Activated naive CD4-positive, alpha-beta T cell treated with anti-CD3 and anti-CD28 coated beads, Interleukin-2, amount 50 U/mL, for 72 hours (primary cell): Measurements from ENCODE around the gene OPCML. TPM values are rescaled to one million over a fixed set of nuclear protein-coding genes. Genes with fewer than 3 reads are reported as not detected.

Experiments used
- ATAC-seq, 2 donors: fragments of 150-1000 bp; cut with Tn5 transposase; 2 replicates each; pipeline ENCODE4 v1.10.0; 2021; ENCODE audit warnings: mild to moderate bottlenecking in 2 of 2, moderate library complexity in 2 of 2
- DNase-seq, 2 donors: peaks; one replicate each; pipeline ENCODE4 v3.0.0; 2021 to 2022; ENCODE audit warnings: low spot score in 2 of 2
- H3K27ac Mint-ChIP-seq, 2 donors: one replicate each; pipeline ENCODE4 v1.8.0; 2022; ENCODE audit warnings: mild to moderate bottlenecking in 2 of 2, mixed read lengths in 2 of 2
- H3K36me3 Mint-ChIP-seq, 2 donors: one replicate each; pipeline ENCODE4 v1.8.0; 2022; ENCODE audit warnings: mixed read lengths in 2 of 2
- H3K9me3 Mint-ChIP-seq, 2 donors: one replicate each; pipeline ENCODE4 v1.8.0; 2022; ENCODE audit warnings: mixed read lengths in 2 of 2
- total RNA-seq, 2 donors: library from RNA; stranded (reverse); gene quantifications; one replicate each; pipeline ENCODE4 v1.2.3, GENCODE V29; 2022

Gene OPCML
- total RNA-seq, 2 donors from 2014 or later = not detected

DNA sequence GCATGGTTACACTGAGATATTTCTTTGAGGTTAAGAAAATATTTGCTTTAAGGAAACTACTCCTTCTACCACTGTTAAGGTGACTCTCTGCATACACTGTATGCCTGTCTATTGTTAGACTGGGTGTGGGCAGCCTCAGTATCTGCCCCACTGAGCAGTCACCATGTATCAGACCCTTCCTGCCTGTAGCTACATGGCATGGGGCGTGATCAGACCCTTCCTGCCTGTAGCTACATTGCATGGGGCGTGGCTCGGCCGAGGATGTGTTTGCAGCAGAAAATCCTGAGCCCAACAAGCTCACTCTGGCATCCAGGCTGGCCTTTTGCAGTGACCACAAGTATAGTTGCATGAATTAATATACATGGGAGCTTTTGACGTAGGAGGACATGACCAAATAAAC lies 669.4 kb downstream of the OPCML start:
- Mint-ChIP-seq H3K9me3 (no peaks in the 10 kb centered on the region), H3K27ac (no peak overlapping the region), H3K36me3 (peaks cover 0 to 5% of the 10 kb centered on the region in 2 donors)
- DNase-seq (no peak), ATAC-seq (no peak)

DNA sequence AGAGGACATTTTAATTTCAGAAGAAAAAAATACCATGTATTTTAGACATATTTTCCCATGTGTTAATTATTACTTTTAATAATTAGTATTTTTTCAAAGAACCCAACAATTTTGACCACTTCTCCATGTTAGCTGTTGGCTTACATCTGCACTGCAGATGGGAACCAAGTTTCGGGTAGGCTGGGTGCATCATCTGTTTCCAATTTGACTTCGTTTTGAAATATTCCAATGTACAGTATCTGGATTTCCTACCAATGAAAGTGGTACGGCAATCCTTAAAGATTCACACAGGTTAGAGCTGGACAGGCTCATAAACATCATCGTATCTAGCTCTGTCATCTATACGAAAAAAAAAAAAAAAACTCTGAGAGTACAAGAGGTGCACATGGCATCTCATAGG lies 670.2 kb downstream of the OPCML start:
- no peak for ATAC-seq
- Mint-ChIP-seq H3K27ac (no peak overlapping the region), H3K36me3 (peaks cover 0 to 5% of the 10 kb centered on the region in 2 donors), H3K9me3 (no peaks in the 10 kb centered on the region)
- no peak for DNase-seq

DNA sequence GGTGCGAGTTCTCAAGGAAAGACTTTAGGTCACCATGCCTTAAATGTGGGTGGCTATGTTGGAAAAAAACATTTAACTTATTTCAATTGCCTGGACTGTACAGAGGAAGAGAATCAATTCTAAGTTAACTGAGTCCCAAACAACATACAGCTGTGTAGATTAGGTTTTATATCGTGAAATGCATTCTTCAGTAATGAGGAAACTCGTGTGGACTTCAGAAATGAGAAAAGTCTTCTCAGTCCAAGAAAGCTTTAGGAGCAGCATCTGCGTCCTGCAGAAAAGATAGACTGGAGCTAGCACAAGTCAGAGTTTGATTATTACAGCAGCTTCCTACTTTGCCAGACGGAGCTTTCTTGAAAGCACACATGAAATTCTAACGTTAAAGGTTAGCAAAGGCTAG lies 673.0 kb downstream of the OPCML start:
- Mint-ChIP-seq H3K36me3 (peaks cover 0 to 1% of the 10 kb centered on the region in 2 donors), H3K27ac (no peak overlapping the region), H3K9me3 (no peaks in the 10 kb centered on the region)
- DNase-seq (no peak), ATAC-seq (no peak)

DNA sequence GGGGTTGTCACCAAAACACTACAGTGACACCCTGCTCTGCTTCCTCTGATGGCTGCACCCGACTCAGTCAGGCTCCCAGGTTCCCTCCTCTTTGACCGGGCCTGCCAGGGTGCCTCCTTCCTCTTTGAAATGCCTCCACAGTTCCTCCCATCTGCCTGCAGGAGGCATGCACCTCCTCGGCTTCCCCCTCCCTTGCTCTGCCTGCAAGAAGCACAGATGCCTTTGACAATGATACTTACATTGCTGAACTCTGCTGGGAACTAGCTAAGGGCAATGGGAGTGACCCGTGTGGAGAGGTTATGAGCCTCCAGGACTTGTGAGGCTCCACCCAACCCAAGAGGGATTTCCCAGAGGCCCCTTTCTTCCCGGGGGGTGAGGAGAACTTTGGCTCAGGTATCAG lies 674.1 kb downstream of the OPCML start:
- ATAC-seq = no peak
- no peak for DNase-seq
- no peaks in the 10 kb centered on the region for H3K36me3 Mint-ChIP-seq
- H3K9me3 Mint-ChIP-seq = no peaks in the 10 kb centered on the region
- H3K27ac Mint-ChIP-seq = no peak overlapping the region

DNA sequence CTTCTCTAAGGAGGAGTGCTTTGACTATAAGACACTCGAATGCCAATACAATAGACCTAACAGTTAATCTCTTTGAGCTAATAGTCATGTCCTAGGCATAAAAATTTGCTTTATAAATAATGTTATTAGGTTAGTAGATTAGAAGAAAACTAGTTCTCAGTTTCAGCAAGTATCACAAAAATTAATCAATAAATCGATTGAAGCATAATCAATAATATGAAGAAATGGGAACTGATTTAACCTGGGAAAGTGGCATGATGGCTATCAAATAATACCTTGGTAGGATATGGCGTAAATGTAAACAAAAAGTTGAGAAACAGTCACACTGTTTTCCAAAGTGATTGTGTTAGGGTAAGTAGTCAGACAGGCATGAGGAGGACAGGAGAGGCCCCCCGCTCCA lies 676.3 kb downstream of the OPCML start:
- no peak for DNase-seq
- Mint-ChIP-seq H3K9me3 (no peaks in the 10 kb centered on the region), H3K27ac (no peak overlapping the region), H3K36me3 (no peaks in the 10 kb centered on the region)
- no peak for ATAC-seq

DNA sequence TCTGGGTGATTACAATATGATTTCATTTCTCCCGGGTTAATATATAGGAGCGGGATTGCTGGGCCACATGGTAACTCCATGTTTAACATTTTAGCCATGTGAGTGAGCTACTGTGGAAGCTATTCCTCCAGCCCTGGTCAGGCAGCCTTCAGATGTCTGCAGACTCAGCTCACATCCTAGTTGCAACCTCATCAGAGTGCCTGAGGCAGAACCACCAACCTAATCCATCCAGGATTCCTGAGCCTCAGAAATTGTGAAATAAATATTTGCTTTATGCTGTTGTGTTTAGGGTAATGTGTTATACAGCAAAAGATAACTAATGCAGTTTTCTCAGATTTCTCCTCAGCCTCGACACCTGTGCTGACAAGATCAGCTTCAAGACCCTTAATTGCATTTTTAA lies 676.8 kb downstream of the OPCML start:
- Mint-ChIP-seq H3K9me3 (no peaks in the 10 kb centered on the region), H3K36me3 (no peaks in the 10 kb centered on the region), H3K27ac (no peak overlapping the region)
- DNase-seq = no peak
- ATAC-seq = no peak

DNA sequence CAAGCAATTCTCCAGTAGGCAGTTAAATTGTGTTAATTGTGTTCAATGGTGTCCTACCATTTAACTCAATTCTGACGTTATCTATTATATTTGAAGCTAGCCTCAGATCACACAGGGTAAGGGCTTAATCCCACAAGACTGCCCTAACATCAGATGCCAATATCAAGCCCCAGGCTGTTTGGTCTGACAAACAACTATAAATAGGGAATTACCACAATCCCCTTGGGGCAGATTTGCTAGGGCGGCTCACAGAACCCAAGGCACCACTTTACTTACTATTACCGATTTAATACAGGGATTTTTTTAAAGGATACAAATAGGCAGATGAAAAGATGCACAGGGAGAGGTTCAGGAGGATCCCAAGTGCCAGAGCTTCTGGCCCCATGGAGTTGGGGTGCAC lies 678.4 kb downstream of the OPCML start:
- H3K9me3 Mint-ChIP-seq = no peaks in the 10 kb centered on the region
- no peak for ATAC-seq
- H3K27ac Mint-ChIP-seq = no peak overlapping the region
- no peak for DNase-seq
- H3K36me3 Mint-ChIP-seq = no peaks in the 10 kb centered on the region

DNA sequence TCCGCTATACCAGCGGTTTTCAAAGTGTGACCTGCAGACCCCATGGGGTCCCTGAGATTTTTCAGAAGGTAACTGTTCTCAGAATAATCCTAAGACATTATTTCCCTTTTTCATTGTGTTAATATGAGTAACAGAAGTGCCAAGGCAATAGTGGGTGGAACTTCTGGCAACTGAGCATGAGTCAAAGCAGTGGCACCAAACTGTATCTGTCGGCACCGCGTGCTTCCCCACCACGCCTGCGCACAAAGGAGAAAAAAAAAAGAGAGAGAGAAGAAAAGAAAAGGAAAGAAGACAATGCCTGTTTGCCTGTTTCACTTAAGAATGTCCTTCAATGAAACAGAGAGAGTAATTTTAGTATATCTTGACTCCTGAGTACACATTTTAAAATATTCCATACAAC lies 679.9 kb downstream of the OPCML start:
- Mint-ChIP-seq H3K27ac (no peak overlapping the region), H3K36me3 (no peaks in the 10 kb centered on the region), H3K9me3 (no peaks in the 10 kb centered on the region)
- DNase-seq (no peak), ATAC-seq (no peak)

DNA sequence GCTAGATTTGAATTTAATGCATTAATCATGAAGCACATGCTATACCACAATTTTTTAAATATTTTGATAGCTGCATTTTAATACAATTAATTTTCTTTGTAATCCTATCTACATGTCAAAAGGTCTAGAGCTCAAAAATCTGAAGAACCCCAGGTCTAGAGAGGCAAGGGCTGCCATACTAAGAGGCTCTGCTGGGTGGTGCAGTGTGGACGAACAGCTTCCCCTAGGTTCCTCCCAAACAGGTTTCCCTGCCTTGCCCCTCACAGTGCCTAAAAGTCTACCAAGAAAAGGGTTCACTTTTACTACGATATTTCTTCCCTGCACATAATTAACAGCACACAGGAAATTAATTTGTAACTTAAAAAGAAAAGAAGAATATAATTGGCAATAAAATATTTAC lies 681.1 kb downstream of the OPCML start:
- ATAC-seq (no peak), DNase-seq (no peak)
- H3K9me3 Mint-ChIP-seq = no peaks in the 10 kb centered on the region
- no peaks in the 10 kb centered on the region for H3K36me3 Mint-ChIP-seq
- H3K27ac Mint-ChIP-seq = no peak overlapping the region

DNA sequence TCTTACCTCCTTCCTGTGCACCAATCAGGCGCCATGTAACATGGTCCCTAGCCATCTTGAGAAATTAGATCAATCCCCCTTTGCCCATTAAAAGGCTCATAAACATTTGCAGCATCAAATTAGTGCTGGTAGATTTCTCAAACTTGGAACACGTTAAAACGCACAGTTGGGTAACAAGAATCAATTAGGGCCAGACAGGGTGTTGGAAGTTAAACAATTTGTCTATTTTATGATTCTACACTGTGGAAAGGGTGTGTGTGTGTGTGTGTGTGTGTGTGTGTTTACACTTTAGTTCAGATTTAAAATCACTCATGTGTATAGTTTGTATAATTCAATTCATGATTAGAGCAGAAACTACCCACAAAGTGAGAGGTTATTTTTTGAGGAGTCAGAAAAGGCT lies 682.0 kb downstream of the OPCML start:
- no peak for ATAC-seq
- H3K9me3 Mint-ChIP-seq = no peaks in the 10 kb centered on the region
- DNase-seq = no peak
- no peak overlapping the region for H3K27ac Mint-ChIP-seq
- no peaks in the 10 kb centered on the region for H3K36me3 Mint-ChIP-seq

DNA sequence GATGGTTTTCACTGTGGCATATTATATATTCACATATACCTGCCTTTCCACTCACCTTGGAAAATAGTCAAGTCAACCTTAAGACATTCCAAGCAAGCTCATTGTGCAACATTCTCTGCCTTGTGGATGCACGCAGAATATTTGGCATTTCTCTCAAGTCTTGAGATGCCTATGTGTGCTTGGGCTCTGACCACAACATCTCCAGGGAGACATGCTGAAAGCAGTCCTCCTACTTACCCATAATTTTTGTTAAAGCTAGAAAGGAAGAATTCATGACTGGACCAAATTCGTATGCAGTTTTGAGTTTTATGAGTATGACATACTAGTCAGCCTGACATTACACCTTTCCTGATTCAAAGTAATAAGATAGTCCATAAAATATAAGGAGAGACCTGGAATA lies 684.0 kb downstream of the OPCML start:
- DNase-seq (no peak), ATAC-seq (no peak)
- Mint-ChIP-seq H3K27ac (no peak overlapping the region), H3K9me3 (no peaks in the 10 kb centered on the region), H3K36me3 (no peaks in the 10 kb centered on the region)

DNA sequence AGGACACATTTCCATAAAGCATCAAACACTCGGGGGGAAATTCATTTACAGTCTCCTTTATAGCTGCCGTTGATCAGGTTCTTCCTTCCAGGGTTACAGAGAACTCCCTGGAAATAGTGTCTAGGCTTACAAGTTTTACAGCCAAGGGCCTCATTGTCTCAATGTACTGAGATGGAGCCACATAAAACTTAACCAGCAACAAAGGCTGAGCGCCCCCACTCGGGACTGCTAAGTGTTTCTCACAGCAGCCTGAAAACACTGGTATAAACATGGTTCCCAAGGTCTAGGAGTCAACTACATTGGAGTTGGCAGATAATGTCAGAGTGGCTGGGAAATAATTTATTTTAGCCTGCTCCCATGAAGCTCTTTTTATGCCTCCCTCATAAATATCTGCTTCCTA lies 686.2 kb downstream of the OPCML start:
- no peak for ATAC-seq
- Mint-ChIP-seq H3K27ac (no peak overlapping the region), H3K36me3 (no peaks in the 10 kb centered on the region), H3K9me3 (no peaks in the 10 kb centered on the region)
- DNase-seq = no peak

DNA sequence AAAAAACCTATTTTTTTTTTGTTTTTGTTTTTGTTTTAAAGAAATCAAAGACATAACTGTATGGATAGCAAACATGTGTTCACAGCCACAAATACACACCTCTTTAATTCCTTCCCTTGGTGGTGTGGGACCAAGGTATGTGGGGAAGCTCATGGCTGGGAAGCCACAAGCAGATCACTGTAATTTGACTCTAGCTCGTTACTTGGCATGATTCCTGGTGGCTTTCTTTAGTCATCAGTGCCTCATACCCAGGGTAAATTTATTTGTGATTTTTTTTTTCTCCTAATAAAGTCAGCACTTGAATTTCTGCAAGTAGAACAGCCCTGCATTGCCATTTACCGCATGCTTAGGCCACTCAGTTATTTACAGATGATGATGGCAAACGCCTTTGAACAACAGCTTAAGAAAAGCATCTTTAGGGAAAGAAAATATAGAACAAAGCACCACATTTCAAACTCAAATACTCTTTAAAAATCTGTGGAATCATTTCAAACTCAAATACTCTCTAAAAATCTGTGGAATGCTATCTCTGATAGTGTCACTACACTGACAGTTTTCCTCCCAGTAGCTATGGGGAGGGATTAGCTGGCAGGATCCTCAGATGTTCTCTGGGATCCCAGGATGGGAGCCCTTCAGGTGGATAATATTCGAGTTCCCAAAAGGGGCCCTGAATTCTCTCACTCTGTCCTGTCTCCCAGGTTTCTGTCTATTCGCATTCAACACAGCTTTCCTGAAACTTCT lies 687.2 kb downstream of the OPCML start:
- no peak for ATAC-seq

DNA sequence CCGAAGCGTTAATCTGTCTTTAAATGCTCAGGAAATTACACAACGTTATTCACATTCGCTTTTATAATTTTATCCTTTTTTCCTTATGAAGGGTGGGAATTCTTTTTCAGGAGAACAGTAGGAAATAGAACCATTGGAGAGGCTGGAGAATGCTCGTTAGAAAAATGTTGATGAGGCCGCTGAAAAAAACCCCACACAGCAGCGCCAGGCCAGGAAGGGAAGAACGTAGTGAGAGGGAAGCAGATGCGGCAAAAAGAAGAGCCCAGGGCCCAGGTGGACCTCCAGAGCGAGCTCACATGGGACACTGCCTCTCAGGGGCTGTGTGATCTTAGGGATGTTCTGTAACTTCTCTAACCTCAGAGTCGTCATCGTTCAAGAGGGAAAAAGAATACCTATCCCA lies 691.6 kb downstream of the OPCML start:
- H3K27ac Mint-ChIP-seq = peak overlapping the region in 1 of 2 donors; percentile 6
- ATAC-seq (no peak), DNase-seq (no peak)
- H3K36me3 Mint-ChIP-seq = peaks cover 0 to 4% of the 10 kb centered on the region in 2 donors
- H3K9me3 Mint-ChIP-seq = peaks cover 3 to 8% of the 10 kb centered on the region in 2 donors

More for the DNA sequence above, 687.2 kb downstream of the OPCML start:
- DNase-seq = no peak
- Mint-ChIP-seq H3K36me3 (no peaks in the 10 kb centered on the region), H3K9me3 (peaks cover 0 to 4% of the 10 kb centered on the region in 2 donors), H3K27ac (no peak overlapping the region)

DNA sequence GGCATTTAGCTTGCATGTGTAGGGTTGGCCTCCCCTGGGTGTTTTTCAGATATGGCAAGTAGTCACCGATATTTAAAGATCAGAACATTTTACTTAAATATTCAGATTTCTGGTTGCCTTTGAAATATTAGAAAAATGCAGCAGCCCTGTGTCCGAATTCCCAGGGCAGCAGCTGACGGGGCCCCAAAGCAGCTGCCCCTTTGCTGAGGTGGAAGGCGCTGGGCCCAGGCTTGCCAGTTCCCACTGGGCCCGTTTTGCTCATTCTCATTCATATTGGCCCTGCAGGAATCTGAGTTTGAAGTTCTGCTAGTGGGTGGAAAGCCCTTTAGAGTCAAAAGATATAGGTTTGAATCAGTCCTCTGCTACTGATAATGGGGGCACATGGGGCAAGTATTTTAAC lies 692.1 kb downstream of the OPCML start:
- Mint-ChIP-seq H3K36me3 (peaks cover 0 to 4% of the 10 kb centered on the region in 2 donors), H3K27ac (no peak overlapping the region), H3K9me3 (peaks cover 5 to 8% of the 10 kb centered on the region in 2 donors)
- ATAC-seq (no peak), DNase-seq (no peak)

DNA sequence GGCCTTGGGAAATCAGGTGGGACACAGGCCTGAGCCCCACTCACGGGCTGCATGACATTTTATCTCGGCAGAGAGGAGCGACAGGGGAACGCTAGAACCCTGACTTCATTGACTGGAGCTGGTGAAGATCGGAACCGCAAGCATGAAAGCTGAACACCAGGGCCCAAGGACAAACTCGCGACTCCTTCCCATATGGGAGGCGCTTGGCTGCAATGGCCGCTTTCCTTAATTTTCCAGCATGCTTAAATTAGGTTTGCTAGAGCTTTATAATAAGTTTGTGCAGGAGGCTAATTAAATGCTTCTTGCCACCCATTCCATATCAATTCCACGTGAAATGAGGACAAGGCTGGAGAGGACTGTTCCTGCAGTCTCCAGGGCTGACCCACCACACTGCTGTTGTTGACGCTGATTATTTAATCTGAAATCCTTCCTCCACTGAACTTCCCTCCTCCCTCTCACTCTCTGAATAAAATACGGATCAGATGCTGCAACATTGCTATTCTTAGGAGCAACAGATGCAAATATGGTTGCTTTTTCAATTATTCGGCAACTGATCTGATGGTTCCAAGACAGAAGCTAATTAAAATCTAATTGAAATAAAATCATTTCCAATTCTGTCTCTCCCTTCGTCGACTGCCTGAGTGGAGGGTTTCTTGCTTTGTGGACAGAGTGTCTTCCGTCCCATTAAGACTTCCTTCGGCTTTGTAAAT lies 692.9 kb downstream of the OPCML start:
- DNase-seq = no peak
- Mint-ChIP-seq H3K27ac (no peak overlapping the region), H3K36me3 (peaks cover 0 to 8% of the 10 kb centered on the region in 2 donors), H3K9me3 (peaks cover 5 to 8% of the 10 kb centered on the region in 2 donors)
- ATAC-seq = no peak

DNA sequence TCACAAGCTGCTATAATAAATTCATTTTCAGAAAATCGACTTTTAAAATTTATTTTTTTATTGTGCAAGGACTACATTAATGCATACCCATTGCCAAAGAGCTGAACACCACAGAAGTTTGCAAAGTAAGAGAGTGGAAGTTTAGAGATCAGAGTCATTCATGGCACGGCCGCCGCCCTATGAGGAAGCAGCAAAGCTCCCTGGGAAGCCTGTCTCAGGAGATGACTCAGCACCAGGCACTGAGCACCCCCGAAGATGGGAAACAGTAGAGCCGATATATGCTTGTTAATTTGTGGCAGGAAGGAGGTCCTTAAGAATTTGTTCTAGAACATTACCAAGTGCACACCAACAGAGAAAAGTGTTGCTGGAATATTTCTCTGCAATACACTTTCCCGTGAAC lies 693.7 kb downstream of the OPCML start:
- no peak overlapping the region for H3K27ac Mint-ChIP-seq
- H3K9me3 Mint-ChIP-seq = peaks cover 5 to 8% of the 10 kb centered on the region in 2 donors
- peaks cover 0 to 8% of the 10 kb centered on the region in 2 donors for H3K36me3 Mint-ChIP-seq
- DNase-seq (no peak), ATAC-seq (no peak)

DNA sequence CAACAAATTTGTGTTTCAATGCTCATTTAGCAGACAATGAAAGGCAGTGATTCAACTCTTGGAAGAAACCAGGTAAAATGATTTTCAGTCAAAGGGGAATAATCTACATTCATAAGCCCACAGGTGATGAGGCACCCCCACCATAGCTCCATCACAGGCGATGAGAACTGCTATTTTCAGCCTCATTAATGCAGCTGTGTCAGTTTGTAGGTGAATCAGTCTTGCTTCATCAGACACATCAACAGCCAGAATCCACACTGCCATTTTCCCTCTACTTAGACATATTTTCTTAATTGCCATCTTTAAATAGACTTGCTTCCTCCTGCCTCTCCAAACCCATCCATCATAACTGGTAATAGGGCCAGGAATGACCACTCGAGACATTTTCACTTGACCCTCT lies 701.0 kb downstream of the OPCML start:
- ATAC-seq (no peak), DNase-seq (no peak)
- Mint-ChIP-seq H3K36me3 (peaks cover 0 to 4% of the 10 kb centered on the region in 2 donors), H3K9me3 (peaks cover 5% of the 10 kb centered on the region in 2 donors), H3K27ac (no peak overlapping the region)
